GM19372 (cell line): ENCODE results near the gene PHYHIPL.

ENCODE experiments used
- ATAC-seq: cut with Tn5 transposase; IDR thresholded peaks from one replicate; pipeline ENCODE4 v1.9.1; 2021; ENCODE audit warnings: mild to moderate bottlenecking, low read depth, moderate library complexity; ENCODE audit not compliant: unreplicated experiment

Gene PHYHIPL

DNA sequence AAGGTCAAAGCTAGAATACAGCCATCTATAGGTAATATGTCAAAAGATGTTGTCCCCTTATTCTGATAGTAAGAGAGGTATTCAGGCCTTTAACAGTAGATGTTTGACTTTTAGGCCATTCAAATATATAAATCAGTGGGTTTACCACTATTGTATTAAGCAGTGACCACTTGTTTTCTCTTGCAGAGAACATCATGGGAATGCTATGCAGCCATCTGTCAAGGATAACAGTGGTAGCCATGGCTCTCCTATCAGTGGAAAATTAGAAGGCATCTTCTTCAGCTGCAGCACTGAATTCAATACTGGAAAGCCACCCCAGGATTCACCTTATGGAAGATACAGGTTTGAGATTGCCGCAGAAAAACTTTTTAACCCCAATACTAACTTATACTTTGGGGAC is 68.4 kb downstream of the PHYHIPL start:
- no peak for ATAC-seq

DNA sequence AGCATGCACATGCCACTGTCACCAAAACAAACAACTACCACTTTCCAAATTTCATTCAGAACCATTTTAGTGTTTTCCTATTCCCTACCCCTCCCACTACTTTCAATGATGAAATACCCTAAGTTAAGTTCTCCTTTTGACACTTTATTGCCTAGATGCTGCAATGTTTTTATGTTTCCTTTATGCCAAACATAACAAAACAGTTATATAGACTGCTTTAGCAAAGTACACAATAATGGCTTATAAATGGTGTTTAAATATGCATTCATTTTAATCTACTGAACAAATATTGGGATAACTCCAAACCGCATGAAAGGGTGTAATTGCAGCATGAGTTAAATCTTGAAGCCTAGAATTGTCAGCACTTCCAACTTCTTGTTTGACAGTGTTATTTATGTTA is 69.2 kb downstream of the PHYHIPL start:
- no peak for ATAC-seq

DNA sequence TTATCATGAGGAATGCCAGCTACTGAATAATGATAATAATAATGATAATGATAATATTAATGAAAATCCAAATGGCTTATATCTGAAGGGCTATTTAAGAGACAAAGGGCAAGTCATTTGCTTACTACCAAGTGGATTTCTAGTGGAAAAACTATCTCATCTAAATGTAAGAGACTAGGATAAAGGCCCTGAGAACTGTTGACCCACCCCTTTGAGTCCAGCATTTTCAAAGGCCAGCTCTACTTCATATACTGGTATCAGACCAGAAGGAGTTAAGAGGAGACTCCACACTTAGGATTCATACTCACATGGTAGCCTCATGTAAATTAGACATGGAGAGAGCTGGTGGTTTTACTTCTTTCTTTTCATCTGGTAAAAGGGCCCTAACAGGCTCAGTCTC is 76.0 kb downstream of the PHYHIPL start:
- no peak for ATAC-seq

DNA sequence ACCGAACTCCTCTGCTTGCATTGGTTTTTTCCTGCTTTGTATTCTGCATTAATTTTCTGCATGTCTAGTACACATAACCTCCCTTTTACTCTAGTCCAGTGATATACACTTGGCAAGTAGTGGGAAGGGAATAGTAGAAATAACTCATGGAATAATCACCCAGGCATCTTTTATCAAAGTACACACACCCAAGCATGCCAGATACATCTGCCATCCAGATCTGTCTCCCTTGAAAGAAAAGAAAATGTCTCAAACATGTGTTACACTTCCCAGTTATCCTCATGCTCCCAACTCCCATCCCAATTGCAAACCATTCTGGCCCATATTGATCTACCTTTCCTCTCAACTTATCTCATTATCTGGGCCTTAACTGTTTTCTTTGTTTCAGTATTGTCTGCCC is 79.0 kb downstream of the PHYHIPL start:
- ATAC-seq: no peak

DNA sequence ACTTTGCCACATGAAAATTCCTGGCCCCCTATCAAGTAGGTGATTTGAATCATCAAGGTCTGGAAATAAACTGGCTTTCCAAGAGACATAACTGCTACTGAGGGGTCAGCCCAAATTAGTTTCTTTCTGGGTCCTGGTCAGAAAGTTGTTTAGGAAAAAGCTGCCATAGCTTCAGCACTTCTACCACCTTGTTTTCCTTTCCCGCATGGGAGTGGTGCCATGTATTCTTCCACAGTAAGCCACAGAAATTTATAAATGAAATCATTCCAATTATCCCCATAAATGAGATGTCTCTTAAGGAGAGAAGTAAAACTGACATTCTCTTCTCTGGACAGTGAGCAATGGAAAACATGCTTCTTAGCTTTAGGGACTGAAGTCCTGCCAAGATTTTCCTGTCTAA is 80.8 kb downstream of the PHYHIPL start:
- no peak for ATAC-seq

DNA sequence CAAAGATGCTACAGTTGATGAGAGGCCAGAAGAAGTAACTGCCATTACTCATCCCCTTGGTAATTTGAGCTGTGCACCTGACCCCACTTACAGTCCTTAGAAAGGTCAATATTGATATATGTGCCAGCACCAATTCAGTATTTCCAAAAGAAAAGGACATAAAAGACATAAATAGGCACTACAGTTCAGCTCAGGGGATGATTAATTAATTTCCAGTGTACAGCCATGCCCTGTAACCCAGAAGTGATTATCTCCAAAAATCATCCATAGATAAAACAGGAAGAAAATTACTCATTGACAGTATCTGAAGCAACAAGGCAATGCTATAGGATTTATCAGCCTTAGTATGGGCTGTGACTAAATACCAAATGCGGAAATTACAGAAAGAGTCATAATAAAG is 82.4 kb downstream of the PHYHIPL start:
- ATAC-seq: no peak

- no peak for ATAC-seq
Measured at GRCh38 chr10:59265141-59265540, 88.7 kb downstream of the PHYHIPL start.

DNA sequence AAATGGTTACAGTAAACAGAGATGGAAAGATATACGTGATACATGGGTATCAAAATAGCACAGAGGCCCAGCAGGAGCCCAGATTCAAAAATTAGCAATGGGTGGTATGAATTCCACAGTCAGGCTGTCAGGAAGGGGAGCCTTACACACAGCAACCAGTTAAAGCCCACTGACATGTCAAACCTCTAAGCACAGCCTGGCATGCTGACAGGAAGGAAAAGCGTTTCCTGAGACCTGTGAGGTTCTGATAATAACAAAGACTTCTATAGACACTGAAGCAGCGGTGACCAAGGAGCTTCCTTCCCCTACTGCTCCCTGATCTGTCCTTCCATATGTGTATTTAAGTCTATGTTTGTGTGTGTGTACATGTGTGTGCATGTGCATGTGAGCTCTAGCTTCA is 89.9 kb downstream of the PHYHIPL start:
- no peak for ATAC-seq

DNA sequence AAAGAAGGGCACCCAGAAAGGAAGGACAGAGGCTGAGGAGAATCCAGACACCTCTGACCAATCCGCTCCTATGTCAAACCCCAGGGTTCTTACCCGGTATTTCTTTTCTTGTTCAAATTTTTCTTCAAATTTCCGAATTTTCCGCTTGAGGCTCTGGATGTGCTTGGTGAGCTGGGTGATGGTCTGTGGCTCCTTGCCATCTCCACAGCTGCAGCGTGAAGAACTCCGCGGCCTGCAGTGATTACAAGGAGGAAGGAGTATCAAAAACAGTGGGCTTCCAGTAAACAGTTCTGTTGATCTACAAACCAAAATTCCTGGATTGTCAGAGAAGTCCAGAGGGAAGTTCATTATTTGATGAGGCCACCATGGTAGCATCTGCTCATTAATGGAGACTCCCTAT is 92.0 kb downstream of the PHYHIPL start:
- ATAC-seq: no peak

GRCh38 chr10:59269651-59270050 is 93.2 kb downstream of the PHYHIPL start:
- ATAC-seq: no peak

- ATAC-seq: no peak
Measured at GRCh38 chr10:59270492-59270891, 94.0 kb downstream of the PHYHIPL start.

GRCh38 chr10:59271160-59271559 is 94.7 kb downstream of the PHYHIPL start:
- no peak for ATAC-seq

DNA sequence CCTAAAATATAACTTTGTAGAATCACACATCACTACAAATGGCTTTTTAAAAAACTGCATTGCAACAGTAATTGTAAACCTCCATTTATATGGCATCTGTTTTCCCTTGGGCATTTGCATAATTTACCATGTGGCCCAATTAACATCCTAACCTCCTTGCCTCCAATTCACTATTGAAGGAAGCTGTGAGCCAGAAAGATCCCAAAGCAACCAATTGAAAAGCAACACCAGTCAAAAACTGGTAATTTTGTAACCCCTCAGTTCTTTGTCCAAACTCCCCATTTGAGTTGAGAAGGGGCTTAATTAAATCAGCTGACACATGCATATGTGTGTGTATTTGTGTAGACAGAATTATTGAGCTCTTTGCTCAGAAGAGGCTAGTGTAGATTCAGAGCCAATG is 95.6 kb downstream of the PHYHIPL start:
- no peak for ATAC-seq

DNA sequence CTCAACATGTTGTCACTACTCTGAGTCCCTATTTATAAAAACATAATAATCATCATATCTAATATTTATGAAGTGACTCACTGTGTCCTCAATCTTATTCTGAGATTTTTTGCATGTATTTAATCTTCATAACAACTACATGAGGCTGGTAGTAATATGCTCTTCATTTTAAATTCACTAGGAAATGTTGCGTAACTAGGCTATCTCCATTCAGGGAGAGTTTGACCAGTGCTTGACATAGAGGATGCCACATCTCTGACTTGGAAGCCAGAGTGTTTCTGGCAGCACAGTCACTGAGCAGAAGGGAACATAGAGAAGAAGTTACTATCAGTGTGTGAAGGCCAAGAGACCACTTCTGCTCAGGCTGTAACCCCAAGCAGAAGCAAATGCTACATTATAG is 97.0 kb downstream of the PHYHIPL start:
- ATAC-seq: no peak

- no peak for ATAC-seq
Measured at GRCh38 chr10:59276133-59276532, 99.7 kb downstream of the PHYHIPL start.

DNA sequence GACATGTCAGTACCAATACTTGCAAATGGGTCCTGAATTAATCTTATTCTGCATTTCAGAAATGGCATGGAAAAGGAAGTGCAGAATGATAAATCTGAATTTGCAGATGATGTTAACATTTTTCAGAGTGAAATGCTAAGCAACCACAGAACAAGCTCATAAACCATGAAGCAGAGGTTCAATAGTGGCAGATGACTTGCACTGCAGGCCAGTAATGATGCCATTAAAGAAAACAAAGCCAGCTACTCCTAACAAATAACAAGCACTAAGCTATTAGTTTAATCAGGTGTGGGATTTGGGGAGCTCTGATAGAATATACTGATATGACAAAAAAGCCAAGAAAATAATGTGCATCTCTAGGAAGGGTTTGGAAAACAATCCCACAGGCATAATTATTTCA is 100.5 kb downstream of the PHYHIPL start:
- no peak for ATAC-seq

DNA sequence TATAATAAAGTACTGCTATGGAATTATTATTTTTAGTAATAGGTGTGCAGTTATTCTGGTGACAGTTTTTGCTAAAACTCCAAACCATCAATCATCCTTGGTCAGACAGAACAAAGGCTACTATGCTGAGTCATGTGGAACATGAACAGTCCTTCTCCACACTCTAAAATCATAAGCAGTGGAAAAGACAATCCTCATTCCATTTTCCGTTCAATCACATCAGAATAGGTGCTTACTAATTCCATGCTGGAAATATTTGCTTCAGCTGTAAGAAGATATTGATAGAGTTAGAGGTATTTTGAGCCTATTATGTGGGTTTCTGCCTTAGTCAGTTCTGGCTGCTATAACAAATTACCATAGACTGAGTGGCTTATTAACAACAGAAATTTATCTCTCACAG is 103.0 kb downstream of the PHYHIPL start:
- no peak for ATAC-seq

DNA sequence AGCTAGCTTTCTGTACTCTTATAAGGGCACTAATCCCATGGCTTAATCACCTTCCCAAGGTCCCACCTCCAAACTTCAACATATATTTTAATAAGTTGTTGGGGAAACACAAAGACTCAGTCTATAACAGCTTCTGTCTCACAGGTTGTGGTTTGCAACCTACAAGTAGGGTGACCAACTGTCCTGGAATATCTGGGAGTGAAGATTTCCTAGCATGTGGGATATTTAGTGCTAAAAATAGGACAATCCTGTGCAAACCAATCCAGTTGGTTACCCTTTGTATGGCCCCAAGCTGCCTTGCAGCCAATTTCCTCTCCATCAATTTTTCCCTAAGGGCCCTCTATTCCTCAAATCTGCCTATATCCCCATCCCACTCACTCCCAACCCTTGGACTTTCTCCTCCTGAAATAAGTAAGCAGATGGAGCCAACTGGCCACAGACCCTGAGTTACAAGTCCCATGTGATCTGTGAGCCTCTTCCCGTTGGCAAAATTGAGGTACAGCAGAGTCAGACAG is 103.6 kb downstream of the PHYHIPL start:
- ATAC-seq: no peak

GRCh38 chr10:59281861-59282260 is 105.4 kb downstream of the PHYHIPL start:
- ATAC-seq: no peak

- ATAC-seq: no peak
Measured at GRCh38 chr10:59283456-59284091, 107.1 kb downstream of the PHYHIPL start.

DNA sequence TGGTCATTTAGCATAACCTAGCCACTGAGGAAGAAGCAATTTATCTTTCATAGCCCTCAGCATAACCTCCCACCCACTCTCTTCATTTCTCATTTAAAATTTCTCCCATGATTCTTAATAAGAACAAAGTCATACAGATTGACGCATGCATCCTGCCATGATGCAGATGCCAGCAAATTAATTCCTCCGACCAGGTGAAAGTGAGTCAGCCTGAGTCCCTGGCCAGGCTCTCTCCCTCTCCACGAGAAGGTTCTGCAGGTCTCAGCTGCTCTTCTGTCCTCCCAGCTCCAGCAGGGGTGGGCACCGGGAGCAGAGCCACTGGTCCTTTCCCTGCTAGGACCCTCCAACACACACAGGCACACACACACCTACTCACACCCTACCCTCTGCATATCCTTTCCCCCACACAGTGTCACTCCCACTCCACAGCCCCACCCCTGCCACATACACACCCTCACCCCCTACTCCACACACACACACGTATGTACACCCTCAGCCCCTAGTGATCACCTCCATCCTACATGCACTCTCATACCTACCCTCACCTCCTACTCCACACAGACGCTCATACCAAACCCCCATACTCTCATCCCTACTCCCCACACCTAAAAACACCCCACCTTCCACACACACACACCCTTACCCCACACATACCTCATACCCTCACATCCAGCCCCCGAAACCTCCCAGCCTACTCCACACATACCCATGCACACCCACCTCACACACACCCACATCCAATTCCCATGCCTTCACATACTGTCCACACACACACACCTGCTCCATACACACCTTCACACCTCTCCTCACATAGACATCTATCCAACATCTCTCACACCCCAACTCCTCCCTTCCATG is 107.9 kb downstream of the PHYHIPL start:
- ATAC-seq: no peak

DNA sequence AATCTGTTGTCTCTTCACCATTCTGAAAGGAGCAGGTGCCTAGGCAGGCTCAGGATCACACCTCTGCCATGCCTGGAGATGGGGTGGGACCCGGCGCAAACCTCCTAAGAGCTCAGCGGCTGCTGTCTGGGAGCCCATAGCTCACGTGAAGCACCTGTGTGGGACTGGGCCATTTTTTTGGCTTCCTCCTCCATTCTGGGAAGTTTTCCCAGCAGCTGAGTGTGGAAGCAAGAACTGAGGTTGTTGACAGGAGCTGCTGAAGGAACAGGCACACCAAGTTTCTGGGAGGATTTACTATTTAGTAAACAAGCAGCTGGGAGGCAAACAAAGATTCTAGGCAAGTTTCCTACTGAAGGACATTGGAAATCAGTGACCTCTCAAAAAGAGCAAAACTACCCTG is 108.6 kb downstream of the PHYHIPL start:
- ATAC-seq: no peak
